ENCODE results near the gene SPATS2L.

SPATS2L gene

GRCh38 chr2:200421270-200421669 lies 114.8 kb downstream of the SPATS2L start:
- DNase-seq = no peak

GRCh38 chr2:200422071-200422470 lies 115.6 kb downstream of the SPATS2L start:
- no peak for DNase-seq

- no peak for DNase-seq
These were observed 116.2 kb downstream of the SPATS2L start for GRCh38 chr2:200422532-200423261.

GRCh38 chr2:200423541-200423940 lies 117.0 kb downstream of the SPATS2L start:
- DNase-seq = no peak

GRCh38 chr2:200425026-200425821 lies 118.7 kb downstream of the SPATS2L start:
- DNase-seq = no peak

- no peak for DNase-seq
These were observed 120.3 kb downstream of the SPATS2L start for GRCh38 chr2:200426754-200427153.

- no peak for DNase-seq
These were observed 122.6 kb downstream of the SPATS2L start for GRCh38 chr2:200428961-200429665.

- DNase-seq = no peak
These were observed 123.5 kb downstream of the SPATS2L start for GRCh38 chr2:200430017-200430416.

GRCh38 chr2:200431996-200432705 lies 125.7 kb downstream of the SPATS2L start:
- no peak for DNase-seq

GRCh38 chr2:200435379-200435778 lies 128.9 kb downstream of the SPATS2L start:
- DNase-seq = no peak

GRCh38 chr2:200438251-200438650 lies 131.8 kb downstream of the SPATS2L start:
- no peak for DNase-seq

GRCh38 chr2:200438846-200439245 lies 132.4 kb downstream of the SPATS2L start:
- no peak for DNase-seq

- no peak for DNase-seq
These were observed 133.5 kb downstream of the SPATS2L start for GRCh38 chr2:200439981-200440380.

GRCh38 chr2:200442471-200442870 lies 136.0 kb downstream of the SPATS2L start:
- no peak for DNase-seq

GRCh38 chr2:200443376-200443775 lies 136.9 kb downstream of the SPATS2L start:
- DNase-seq = no peak

GRCh38 chr2:200443916-200444315 lies 137.4 kb downstream of the SPATS2L start:
- no peak for DNase-seq

GRCh38 chr2:200444530-200444929 lies 138.0 kb downstream of the SPATS2L start:
- no peak for DNase-seq

GRCh38 chr2:200445284-200445683 lies 138.8 kb downstream of the SPATS2L start:
- no peak for DNase-seq

- no peak for DNase-seq
These were observed 140.1 kb downstream of the SPATS2L start for GRCh38 chr2:200446612-200447011.

GRCh38 chr2:200447139-200447855 lies 140.8 kb downstream of the SPATS2L start:
- no peak for DNase-seq

GRCh38 chr2:200448455-200448854 lies 142.0 kb downstream of the SPATS2L start:
- no peak for DNase-seq

- DNase-seq = no peak
These were observed 142.7 kb downstream of the SPATS2L start for GRCh38 chr2:200449149-200449548.

Data from activated gamma-delta T cell (primary cell).